CD4-positive, alpha-beta T cell treated with Interleukin-10 for 1 hour (primary cell): ENCODE results near the gene FOXL3.

Experiments
- DNase-seq: peaks from one replicate; pipeline ENCODE4 v3.0.0-alpha.2; 2020

The FOXL3 gene

DNA sequence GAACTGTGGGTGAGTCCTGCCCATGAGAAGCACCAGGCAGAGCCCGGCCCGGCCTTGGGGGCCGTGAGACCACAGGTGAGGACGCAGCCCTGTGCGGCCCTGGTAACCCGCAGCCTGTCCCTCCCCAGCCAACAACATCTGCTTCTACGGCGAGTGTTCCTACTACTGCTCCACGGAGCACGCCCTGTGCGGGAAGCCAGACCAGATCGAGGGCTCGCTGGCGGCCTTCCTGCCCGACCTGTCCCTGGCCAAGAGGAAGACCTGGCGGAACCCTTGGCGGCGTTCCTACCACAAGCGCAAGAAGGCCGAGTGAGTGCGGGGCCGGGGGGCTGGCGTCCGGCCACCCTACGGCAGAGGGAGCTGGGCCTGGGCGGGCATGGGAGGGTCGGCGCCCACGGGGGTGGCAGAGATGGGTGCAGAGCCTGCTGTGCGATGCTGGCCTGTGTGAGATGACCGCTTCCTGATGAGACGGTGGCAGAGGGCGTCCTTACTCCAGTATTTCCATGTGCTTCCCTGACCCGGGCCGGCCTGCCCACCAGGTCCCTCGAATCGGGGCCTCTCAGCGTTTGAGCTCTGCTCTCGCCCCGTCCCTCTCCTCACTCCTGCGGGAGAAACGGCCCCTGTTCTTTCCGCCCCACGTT, 34.1 kb upstream of the FOXL3 start:
- DNase-seq, result no peak

DNA sequence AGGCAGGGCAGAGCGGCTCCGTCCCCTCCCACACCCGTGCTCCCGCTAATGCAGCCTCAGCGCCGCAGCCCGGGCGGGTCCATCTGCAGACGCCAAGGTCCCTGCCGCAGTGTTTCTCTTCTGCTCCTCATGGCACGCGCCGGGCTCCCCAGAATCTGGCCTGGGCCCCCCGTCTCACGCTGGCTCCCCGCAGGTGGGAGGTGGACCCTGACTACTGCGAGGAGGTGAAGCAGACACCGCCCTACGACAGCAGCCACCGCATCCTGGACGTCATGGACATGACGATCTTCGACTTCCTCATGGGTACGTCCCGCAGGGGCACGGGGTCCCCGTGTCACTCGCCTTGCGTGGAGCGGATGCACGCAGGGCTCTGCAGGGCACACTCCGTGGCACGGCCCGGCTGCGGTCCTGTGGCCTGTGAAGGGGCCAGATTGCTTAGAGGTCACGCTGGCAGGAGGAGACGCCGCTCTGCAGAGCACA, 33.5 kb upstream of the FOXL3 start:
- no peak for DNase-seq

DNA sequence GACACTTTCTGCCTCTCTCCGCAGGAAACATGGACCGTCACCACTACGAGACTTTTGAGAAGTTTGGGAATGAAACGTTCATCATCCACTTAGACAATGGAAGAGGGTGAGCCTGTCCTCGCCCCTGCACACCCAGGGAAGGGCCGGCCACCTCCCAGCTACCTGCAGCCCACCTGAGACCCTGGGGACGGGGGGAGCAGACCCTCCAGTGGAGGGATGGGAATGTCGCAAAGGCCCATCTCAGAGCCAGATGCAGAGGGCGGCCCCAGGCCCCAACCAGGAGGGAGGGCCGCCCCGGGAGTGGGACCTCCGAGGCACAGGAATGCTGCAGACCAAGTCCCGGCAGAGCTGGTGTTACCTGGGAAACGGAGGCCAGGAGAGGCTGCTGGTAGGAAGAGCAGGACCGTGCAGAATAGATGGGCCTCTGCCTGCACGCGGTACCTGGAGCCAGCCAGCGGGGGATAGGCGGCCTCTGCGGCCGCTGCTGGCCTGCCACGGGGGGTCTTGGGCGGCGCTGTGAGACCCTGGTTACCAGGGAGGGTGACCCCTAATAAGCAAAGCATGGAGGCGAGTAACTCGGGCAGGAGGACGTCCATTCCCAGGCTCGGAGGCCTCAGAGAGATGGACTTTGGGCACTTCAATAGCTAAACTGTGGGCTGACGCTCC, 32.9 kb upstream of the FOXL3 start:
- no peak for DNase-seq

DNA sequence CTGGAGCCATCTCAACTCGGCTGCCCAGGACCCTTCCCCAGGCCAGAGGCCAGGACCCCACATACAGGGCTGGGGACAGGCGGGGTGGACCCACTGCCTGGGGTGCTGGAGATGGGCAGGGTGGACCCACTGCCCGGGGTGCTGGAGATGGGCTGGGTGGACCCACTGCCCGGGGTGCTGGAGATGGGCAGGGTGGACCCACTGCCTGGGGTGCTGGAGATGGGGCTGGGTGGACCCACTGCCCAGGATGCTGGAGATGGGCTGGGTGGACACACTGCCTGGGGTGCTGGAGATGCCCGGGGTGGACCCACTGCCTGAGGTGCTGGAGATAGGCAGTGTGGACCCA, 32.4 kb upstream of the FOXL3 start:
- DNase-seq, result no peak

DNA sequence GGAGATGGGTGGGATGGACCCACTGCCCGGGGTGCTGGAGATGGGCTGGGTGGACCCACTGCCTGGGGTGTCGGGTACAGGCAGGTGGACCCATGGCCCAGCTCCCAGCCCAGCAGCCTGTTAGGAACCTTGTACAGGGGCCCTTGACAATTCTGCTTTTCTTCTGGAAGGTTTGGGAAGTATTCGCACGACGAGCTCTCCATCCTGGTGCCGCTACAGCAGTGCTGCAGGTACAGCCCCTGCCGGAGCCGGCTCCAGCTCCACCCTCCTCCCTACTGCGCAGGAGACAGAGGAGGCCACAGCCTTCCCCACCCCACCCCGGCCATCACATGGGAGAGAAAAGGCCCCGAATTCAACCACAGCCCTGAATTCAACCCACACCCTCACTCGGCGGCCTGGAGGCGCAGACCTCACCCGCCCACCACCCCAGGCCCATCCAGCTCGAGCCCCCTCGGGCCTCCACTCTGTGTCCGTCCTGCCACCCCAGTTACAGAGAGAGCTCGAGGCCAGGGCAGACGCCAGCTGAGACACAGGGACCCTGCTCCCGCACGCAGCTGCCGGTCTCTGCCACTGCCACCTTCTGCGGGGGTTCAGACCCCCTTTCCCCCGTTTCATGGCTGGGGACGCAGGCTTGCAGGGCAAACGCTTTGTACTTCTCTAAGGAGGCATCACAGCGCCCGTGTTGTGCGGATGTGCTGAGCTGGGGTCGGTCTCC, 31.3 kb upstream of the FOXL3 start:
- no peak for DNase-seq

DNA sequence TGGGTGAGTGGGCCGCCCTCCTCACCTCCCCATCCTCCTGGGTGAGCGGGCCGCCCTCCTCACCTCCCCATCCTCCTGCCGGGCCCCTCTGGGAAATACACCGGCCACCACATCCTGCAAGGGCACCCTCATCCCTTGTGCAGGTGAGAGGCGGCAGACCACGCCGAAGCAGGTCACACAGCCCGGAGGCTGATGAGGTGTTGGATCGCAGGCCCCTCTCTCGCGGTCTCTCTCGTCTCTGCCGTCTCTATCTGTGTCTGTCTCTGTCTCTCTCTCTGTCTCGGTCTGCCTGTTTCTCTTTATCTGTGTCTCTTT, 30.8 kb upstream of the FOXL3 start:
- no peak for DNase-seq

DNA sequence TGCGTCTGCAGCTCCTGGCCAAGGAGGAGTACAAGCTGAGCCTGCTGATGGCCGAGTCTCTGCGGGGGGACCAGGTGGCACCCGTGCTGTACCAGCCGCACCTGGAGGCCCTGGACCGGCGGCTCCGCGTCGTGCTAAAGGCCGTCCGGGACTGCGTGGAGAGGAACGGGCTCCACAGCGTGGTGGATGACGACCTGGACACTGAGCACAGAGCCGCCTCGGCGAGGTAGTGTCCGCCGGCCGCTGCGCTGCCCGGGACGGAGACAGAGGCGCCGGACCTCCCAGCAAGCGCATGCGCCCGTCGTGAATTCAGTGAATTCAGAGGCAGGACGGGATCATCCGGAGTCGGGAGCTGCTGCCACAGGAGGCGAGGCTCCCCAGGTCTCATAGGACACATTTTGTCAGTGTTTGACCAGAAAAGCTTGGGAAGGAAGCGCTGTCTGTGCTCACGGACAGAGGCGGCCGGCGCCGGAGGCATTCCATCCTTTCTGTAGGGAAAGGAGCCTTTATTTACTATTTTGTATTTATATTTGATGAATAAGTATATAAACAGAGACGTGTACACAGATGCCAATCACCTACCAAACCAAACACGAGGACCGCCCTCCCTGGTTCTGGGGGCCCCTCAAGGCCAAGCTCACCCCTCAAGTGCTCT, 30.1 kb upstream of the FOXL3 start:
- no peak for DNase-seq

DNA sequence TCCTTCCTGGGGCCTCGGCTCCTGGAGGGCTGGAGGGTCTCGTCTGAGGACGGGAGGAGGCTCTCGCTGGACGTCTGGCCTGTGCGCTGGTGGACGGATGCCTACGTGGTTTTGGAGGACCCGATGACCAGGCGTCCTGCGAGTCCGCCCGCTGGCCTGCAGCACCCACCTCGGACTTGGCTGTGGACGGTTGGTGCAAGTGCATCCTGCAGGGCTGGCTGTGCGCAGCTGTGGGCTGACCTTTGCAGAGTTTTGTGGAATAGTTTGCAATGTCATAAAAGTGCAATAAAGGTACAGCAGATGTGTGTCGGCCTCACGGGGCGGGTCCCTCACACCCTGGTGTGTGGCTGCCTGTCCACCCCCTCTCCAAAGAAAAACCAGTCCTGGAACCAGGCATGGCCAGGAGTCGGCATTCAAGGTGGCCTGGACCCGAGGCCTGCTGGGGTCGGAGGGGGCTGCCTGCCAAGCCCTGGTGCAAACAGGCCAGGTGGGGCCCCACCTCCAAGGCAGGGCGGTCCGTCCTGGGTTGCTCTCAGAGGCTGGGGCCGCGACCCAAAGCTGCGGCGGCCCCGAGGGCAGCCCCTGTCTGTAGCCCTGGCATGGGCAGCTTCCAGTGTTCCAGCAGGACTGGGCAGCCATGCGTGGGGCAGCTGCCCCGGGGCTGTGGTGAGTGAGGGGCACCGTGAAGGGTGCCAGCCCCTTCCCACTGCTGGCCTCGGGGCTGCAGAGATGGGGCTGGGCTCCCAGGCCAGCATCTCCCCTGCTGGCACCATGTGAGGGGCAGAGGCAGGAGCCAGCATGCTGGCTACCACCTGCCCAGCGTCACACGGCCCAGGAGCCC, 29.3 kb upstream of the FOXL3 start:
- DNase-seq, result no peak

DNA sequence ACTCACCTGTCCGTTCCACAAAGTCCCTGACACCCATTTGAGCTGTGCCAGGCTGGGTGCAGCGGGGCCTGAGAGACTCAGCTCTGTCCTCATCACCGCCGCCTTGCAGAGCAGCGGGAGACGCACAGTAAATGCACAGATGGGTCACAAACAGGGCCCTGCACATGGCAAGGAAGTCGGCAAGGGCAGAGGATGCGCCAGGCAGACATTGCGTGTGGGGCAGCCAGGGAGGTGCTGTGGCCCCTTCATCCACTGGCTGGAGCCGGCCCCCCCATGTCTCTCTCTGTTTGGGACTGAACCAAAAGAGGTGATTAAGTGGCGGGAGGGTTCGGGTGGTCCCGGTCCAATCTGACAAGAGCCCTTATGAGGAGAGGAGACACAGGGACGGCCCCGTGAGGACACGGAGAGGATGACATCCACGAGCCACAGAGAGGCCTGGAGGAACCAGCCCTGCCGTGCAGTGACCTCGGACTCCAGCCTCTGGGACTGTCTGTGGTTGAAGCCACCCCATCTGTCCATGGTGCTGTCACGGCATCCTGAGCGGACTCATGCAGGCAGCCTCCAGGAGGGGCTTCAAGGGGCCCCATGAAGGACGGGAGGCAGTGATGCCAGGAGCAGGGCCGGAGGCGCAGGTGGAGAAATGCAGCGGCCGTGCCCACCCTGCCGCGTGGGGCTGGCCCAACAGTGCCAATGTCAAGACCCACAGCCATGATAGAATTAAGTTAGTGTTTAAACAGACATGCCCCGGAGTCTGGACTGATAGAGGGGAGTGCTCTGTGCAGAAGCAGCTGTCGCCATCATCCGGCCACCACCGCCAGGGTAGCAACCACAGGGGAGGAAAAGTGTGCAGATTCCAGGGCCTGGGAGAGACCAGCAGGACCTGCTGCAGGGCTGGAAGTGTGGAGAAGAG, 28.4 kb upstream of the FOXL3 start:
- DNase-seq, result no peak

DNA sequence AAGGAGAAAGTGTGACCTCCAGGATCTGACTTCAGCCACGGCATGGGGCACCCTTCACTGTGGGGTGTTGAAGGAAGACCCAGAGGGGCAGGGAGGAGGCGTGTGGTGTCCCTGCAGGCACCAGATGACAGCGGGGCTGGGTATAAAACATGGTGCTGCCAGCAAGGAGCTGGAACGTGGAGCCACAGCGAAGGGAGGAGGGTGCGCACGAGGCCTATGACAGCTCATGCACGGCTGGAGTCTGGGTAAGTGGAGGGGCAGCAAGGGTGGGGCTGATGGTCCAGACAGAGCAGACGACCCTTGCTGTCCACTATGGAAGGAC, 27.8 kb upstream of the FOXL3 start:
- DNase-seq, result no peak

DNA sequence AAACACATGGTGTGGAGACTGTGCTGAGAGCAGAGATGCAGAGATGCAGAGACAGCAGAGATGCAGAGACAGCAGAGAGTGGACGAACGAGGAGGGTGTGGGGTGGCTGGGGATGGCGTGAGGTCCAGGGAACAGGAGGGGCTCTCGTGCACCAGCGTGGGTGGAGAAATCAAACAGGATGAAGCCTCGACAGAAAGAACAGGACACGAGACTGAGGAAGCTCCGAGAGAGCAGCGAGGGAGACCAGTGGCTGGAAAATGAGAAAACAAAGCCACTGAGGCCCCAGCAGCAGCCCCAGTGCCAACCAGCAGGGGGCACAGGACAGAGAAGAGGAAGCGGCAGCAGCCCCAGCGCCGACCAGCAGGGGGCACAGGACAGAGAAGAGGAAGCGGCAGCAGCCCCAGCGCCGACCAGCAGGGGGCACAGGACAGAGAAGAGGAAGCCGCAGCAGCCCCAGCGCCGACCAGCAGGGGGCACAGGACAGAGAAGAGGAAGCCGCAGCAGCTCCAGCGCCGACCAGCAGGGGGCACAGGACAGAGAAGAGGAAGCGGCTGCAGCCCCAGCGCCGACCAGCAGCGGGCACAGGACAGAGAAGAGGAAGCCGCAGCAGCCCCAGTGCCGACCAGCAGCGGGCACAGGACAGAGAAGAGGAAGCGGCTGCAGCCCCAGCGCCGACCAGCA, 27.2 kb upstream of the FOXL3 start:
- DNase-seq, result peak; percentile 59

DNA sequence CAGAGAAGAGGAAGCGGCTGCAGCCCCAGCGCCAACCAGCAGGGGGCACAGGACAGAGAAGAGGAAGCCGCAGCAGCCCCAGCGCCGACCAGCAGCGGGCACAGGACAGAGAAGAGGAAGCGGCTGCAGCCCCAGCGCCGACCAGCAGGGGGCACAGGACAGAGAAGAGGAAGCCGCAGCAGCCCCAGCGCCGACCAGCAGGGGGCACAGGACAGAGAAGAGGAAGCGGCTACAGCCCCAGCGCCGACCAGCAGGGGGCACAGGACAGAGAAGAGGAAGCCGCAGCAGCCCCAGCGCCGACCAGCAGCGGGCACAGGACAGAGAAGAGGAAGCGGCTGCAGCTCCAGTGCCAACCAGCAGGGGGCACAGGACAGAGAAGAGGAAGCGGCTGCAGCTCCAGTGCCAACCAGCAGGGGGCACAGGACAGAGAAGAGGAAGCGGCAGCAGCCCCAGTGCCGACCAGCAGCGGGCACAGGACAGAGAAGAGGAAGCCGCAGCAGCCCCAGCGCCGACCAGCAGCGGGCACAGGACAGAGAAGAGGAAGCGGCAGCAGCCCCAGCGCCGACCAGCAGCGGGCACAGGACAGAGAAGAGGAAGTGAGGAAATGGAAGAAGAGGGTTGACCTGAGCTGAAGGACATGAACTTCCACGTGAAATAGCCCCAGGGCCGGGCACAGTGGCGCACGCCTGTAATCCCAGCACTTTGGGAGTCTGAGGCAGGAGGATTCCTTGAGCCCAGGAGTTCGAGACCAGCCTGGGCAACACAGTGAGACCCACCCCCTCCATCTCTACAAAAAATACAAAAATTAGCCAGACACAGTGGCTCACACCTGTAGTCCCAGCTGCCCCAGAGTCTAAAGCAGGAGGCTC, 26.3 kb upstream of the FOXL3 start:
- DNase-seq, result peak; percentile 69

DNA sequence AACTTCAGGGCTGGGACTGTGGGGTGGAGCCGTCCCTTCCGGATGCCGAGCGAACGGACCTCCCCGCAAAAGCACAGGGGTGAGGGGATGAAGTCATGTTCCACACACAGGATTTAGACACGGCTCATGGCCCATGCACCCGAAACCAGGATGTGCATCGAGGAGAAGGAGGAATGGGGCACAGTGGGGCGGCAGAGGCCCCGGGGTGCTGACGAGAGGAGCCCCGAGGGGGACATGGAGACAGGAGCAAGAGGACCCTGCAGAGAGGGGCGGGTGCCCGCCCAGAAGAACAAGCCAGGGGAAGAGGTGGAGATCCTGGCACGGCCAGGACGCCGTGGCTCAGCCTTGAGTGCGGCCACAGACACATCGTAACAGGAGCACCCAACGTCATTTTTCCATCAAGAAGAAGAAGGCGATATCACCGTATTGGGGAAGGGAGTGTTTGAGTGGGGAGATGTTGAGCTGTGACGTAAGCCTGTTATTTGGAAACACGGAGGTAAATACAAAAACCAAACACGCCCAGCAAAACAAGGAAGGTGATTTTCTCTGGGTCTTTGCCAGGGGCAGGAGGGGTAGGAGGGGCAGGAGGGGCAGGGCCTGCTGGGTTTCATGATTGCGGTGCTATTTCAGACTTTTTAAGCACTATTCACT, 25.3 kb upstream of the FOXL3 start:
- DNase-seq, result peak; percentile 3

DNA sequence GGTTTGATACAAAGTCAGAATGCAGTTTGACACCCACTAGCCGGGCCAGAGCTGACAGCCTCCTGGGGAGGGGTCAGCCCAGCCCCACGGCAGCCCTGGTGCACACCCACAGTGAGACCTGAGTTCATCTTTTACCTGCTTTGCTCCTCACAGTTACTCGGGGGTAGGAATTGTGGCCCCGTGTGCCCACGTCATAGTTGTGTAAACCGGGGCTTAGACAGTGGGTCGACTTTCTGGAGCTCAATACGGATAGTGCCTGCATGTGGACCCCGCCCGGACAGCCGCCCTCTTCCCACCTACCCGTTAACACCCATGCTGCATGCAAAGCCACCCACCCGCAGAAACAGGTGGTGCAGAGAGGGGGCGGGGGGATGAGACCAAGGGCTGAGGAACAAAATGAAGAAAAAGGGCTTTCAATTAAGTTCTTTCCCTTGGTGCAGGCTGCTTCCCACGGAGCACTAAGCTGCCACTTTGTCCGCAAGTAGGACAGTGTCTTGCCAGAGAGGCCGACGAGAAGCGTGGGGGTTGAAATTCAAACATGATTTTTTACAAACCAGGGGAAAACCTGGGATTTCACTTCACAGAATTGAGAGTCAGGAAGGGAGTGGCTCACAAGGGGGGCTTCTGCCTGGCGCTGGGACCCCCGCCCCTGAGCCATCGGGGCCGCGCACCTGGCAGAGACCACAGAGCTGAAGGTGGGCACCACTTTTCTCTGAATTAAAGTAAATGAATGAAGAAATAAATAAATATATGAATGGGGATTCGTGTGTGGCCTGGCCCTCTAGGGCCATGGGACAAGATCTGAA, 24.6 kb upstream of the FOXL3 start:
- DNase-seq, result no peak

DNA sequence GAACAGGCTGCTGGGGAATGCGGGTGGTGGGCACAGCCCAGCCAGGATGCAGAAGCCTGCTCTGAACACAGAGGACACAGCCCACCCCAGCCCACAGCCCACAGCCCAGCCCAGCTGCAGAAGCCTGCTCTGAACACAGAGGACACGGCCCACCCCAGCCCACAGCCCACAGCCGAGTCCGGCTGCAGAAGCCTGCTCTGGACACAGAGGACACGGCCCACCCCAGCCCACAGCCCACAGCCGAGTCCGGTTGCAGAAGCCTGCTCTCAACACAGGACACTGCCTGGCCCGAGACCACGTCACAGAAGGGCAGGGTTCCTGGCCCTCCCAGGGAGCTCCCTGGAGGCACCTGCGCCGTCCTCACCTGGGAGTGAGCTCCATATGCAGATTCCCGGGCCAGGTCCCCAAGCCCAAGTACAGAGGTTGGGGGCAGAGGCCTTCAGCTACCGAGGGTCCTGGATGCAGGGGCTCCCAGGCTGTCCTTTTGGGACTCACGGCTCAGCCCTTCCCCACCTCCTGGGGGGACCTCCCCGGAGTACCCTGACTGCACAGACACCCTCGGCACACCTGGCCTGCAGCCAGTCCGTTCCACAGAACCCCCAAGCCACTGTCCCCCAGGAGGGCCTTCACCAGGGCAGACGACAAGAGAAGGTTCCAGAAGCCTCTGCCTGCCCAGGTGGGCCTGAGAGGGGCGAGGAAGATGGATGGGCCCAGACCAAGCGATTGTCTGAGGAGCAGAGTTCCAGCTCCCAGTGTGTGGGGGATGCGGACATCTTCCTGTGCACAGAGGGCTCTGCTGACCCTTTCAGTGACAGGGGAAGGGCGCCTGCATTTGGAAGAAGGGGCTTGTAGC, 23.7 kb upstream of the FOXL3 start:
- DNase-seq, result no peak

DNA sequence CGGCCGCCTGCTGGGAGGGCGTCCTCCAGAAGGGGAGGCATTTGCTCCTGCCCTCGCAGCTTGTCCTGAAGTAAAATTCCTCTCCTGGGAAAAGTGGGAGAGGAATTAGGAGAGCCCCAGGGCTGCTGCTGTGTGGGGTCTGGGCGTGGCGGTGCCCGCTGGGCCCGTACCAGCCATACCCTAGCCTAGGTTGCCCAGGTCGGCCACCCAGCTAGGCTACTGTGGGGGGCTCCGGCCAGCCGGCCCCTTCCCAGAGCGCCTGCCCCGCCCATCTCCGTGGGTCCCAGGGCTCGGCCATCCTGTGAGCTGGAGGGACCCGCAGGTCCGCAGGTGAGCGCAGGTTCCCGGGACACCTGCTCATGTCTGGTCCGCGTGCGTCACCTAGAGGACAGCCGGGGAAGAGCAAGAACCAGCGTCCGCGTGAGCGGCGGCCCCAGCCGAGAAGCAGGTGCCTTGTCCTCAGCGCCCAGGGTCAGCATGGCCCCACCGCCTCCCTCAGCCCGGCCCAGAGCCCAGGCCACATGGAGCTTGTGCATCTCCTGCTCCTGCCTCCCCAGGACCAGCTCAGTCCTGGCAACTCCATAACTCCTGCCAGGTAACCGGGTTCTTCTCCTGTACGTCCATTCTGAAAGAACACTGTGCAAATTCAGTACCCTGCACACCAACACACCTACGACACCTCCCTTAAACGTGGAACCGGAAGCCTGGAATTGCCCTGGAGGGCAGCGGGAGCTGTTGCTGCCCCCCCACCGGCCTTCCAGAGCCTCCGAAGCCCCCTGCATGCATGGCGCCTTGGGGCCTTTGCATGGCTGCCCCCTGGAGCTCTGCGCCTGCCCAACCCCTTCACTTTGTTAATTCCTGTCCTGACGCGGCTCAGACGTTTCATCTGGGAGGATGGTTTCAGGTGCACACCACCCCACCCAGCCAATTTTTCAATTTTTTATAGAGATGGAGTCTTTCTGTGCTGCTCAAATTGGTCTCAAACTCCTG, 22.8 kb upstream of the FOXL3 start:
- no peak for DNase-seq

DNA sequence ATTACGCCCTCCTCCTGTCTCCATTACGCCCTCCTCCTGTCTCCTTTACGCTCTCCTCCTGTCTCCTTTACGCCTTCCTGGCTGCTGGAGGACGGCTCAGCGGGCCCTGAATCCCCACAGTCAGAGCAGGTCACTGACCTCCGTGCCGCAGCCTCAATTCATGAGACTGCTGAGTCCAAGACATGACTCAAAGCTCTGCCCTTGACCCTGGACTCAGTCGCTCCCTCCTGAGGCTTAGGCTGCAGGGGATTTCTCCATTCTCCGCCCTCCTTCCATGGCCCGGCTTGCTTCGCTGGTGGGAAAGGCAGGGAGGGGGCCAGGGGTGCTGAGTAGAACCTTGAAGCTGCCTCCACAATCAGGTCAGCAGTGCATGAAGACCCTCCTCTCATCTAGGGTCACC, 21.0 kb upstream of the FOXL3 start:
- no peak for DNase-seq
